GM12878 (cell line): Measurements from ENCODE around the gene TIMM17B. TPM values are rescaled to one million over a fixed set of nuclear protein-coding genes. Genes with fewer than 3 reads are reported as not detected.

Experiments used
- ASH2L ChIP-seq: fragments of 300-600, 200-600 bp; sonication (generic); IDR thresholded peaks from 2 replicates; pipeline ENCODE4 v1.6.1; 2017; ENCODE audit warnings: low read depth, mild to moderate bottlenecking, borderline replicate concordance
- BACH1 ChIP-seq: fragments of 450-650 bp; IDR thresholded peaks from 2 replicates; pipeline ENCODE4 v1.6.1; 2017; ENCODE audit warnings: mild to moderate bottlenecking, borderline replicate concordance
- BHLHE40 ChIP-seq, 2 experiments: fragments of 450-650 bp in 1 of 2; IDR thresholded peaks; 2 replicates each; pipeline ENCODE4 v1.6.1; 2011 to 2017; ENCODE audit warnings: low read depth in 2 of 2, borderline replicate concordance in 1 of 2, improper control_type of control experiment in 1 of 2, low read length in 1 of 2, mild to moderate bottlenecking in 1 of 2
- BMI1 ChIP-seq: fragments of 450-650 bp; IDR thresholded peaks from 2 replicates; pipeline ENCODE4 v1.6.1; 2016; ENCODE audit warnings: mild to moderate bottlenecking, moderate library complexity, borderline replicate concordance
- BRCA1 ChIP-seq: IDR thresholded peaks from 2 replicates; pipeline ENCODE4 v1.6.1; 2011; ENCODE audit warnings: low read depth, low read length, improper control_type of control experiment
- CBX5 ChIP-seq: sonication (generic); IDR thresholded peaks from 2 replicates; pipeline ENCODE4 v1.6.1; 2016; ENCODE audit warnings: low read depth, moderate library complexity, mild to moderate bottlenecking, inconsistent platforms
- GABPA ChIP-seq: IDR thresholded peaks from 2 replicates; pipeline ENCODE4 v1.6.1; 2014; ENCODE audit warnings: antibody characterized with exemption, low read depth, mild to moderate bottlenecking, inconsistent platforms
- HDAC6 ChIP-seq: fragments of 200-600 bp; sonication (generic); IDR thresholded peaks from one replicate; pipeline ENCODE4 v1.8.0; 2017; ENCODE audit warnings: antibody characterized with exemption; ENCODE audit not compliant: unreplicated experiment
- HSF1 ChIP-seq: fragments of 150-350 bp; IDR thresholded peaks from 2 replicates; pipeline ENCODE4 v1.6.1; 2014; ENCODE audit warnings: mild to moderate bottlenecking, low read depth, low read length
- MLLT1 ChIP-seq: fragments of 450-650 bp; IDR thresholded peaks from 2 replicates; pipeline ENCODE4 v1.6.1; 2016; ENCODE audit warnings: mild to moderate bottlenecking
- MTA3 ChIP-seq: IDR thresholded peaks from 2 replicates; pipeline ENCODE4 v1.6.1; 2012; ENCODE audit warnings: low read length, inconsistent platforms, borderline replicate concordance
- PKNOX1 ChIP-seq: fragments of 450-650 bp; IDR thresholded peaks from 2 replicates; pipeline ENCODE4 v1.6.1; 2016; ENCODE audit warnings: mild to moderate bottlenecking
- REST ChIP-seq: IDR thresholded peaks from 2 replicates; pipeline ENCODE4 v1.6.1; 2012; ENCODE audit warnings: mild to moderate bottlenecking, low read depth, low read length
- SKIL ChIP-seq: fragments of 450-650 bp; IDR thresholded peaks from 2 replicates; pipeline ENCODE4 v1.6.1; 2017; ENCODE audit warnings: mild to moderate bottlenecking, low read depth, inconsistent platforms; ENCODE audit not compliant: poor library complexity, severe bottlenecking
- SMAD5 ChIP-seq: IDR thresholded peaks from 2 replicates; pipeline ENCODE4 v1.6.1; 2016; ENCODE audit warnings: antibody characterized with exemption, low read depth
- TAF1 ChIP-seq: IDR thresholded peaks from 2 replicates; pipeline ENCODE4 v1.6.1; 2011; ENCODE audit warnings: mild to moderate bottlenecking, low read depth, low read length, borderline replicate concordance
- TARDBP ChIP-seq: IDR thresholded peaks from 2 replicates; pipeline ENCODE4 v1.6.1; 2016; ENCODE audit warnings: borderline replicate concordance
- TCF3 ChIP-seq: IDR thresholded peaks from 2 replicates; pipeline ENCODE4 v1.6.1; 2012; ENCODE audit warnings: low read depth, mild to moderate bottlenecking, low read length, borderline replicate concordance; ENCODE audit not compliant: insufficient read depth
- polyA plus RNA-seq, 11 experiments: library from polyadenylated mRNA; depleted of rRNA in 4 of 11; unstranded in 6 of 11; stranded (reverse) in 5 of 11; fragments of >200 nt; fragmentation: Nextera tagmentation in 4 of 11; fragmentation: Illumina TruSeq in 1 of 11; extraction: Ambion mirVana in 4 of 11; extraction: Trizol in 1 of 11; gene quantifications; 1 replicate in 1 of 11; 2 replicates in 10 of 11; pipeline versions ENCODE4 v1.2.1 to v1.2.3, GENCODE V29; 2011 to 2016; ENCODE audit warnings: inconsistent platforms in 2 of 11, missing spikeins in 2 of 11, low read depth in 1 of 11
- total RNA-seq, 4 experiments: library from RNA; depleted of rRNA in 3 of 4; stranded (reverse); fragments of >200 nt in 3 of 4; fragmentation: Illumina TruSeq in 1 of 4; extraction: Trizol in 1 of 4; gene quantifications; 2 replicates each; pipeline versions ENCODE4 v1.2.1 to v1.2.3, GENCODE V29; 2013 to 2021

TIMM17B gene
- total and polyA plus RNA-seq, 10 of the 15 experiments (the other 5 are each of a cell fraction or from before 2014, with no cell fraction given): 4.5 to 88.7 (median 47.5) TPM

- TF ChIP-seq BRCA1 (no peak), MLLT1 (peak; percentile 98), BHLHE40 (IDR thresholded peaks at IDR 0.05; ENCODE audit: borderline replicate concordance in 1 of 2, low read depth in 2 of 2, low read length in 1 of 2) (peak; percentile 96), TAF1 (peak; percentile 53; the same call in 1 of the 2 replicates), HDAC6 (no peak), TCF3 (peak; percentile 80), BACH1 (peak; percentile 64; the same call in 1 of the 2 replicates), MTA3 (no peak; the same call in 1 of the 2 replicates), CBX5 (0 out of 2 replicates have a peak, but pooled peaks have one; percentile 54), ASH2L (peak; percentile 50; the same call in 1 of the 2 replicates), HSF1 (0 out of 2 replicates have a peak, but pooled peaks have one; percentile 66), PKNOX1 (peak; percentile 19; the same call in 1 of the 2 replicates), SMAD5 (no peak), REST (peak; percentile 9; the same call in 1 of the 2 replicates), GABPA (no peak; the same call in 1 of the 2 replicates), BMI1 (0 out of 2 replicates have a peak, but pooled peaks have one; percentile 15), TARDBP (no peak), SKIL (peak; percentile 85)
Measured at GRCh38 chrX:48937054-48937907, 39.7 kb upstream of the TIMM17B start (continued).
